Heart left ventricle (tissue), 16 donors: ENCODE measurements around the gene TPRX1. TPM values are rescaled to one million over a fixed set of nuclear protein-coding genes. Genes with fewer than 3 reads are reported as not detected.
"Not testable (repeated sequence)": the region's sequence is repeated elsewhere in the genome, so short reads cannot be mapped to it uniquely, and the experiment has no call there.

ENCODE experiments used
- ATAC-seq, 4 donors: fragments of 200-7000 bp; cut with Tn5 transposase; one replicate each; pipeline ENCODE4 v1.9.1; 2020 to 2022; ENCODE audit warnings: moderate library complexity in 4 of 4, mild to moderate bottlenecking in 3 of 4, moderate number of reproducible peaks in 1 of 4
- DNase-seq, 5 donors: peaks; one replicate each; pipeline ENCODE4 v3.0.0-alpha.2; 2020
- H3K27ac ChIP-seq, 12 donors: fragments of 200-600 bp; sonication (generic) in 4 of 12; one replicate each; pipeline versions ENCODE4 v1.5.0 to v1.8.0; 2016 to 2022; ENCODE audit warnings: mild to moderate bottlenecking in 2 of 12
- H3K27me3 ChIP-seq, 9 donors: fragments of 200-600 bp; sonication (generic) in 2 of 9; one replicate each; pipeline versions ENCODE4 v1.5.1 to v1.8.0; 2016 to 2022; ENCODE audit warnings: mild to moderate bottlenecking in 3 of 9
- H3K36me3 ChIP-seq, 9 donors: fragments of 200-600 bp; sonication (generic) in 2 of 9; one replicate each; pipeline versions ENCODE4 v1.5.0 to v1.8.0; 2018 to 2022; ENCODE audit warnings: mild to moderate bottlenecking in 2 of 9
- H3K4me1 ChIP-seq, 12 donors: fragments of 200-600 bp; sonication (generic) in 4 of 12; one replicate each; pipeline versions ENCODE4 v1.5.0 to v1.8.0; 2016 to 2022; ENCODE audit warnings: mild to moderate bottlenecking in 3 of 12
- H3K4me3 ChIP-seq, 12 donors: fragments of 200-600 bp; sonication (generic) in 4 of 12; one replicate each; pipeline versions ENCODE4 v1.5.0 to v1.8.0; 2017 to 2022; ENCODE audit warnings: mild to moderate bottlenecking in 9 of 12, moderate library complexity in 4 of 12
- H3K9me3 ChIP-seq, 12 donors: fragments of 200-600 bp; sonication (generic) in 4 of 12; one replicate each; pipeline versions ENCODE4 v1.5.0 to v1.8.0; 2016 to 2022; ENCODE audit warnings: mild to moderate bottlenecking in 1 of 12
- CTCF ChIP-seq, 12 donors: fragments of 200-600 bp; sonication (generic) in 4 of 12; IDR thresholded peaks; one replicate each; pipeline versions ENCODE4 v1.5.0 to v1.8.0; 2018 to 2022; ENCODE audit warnings: antibody characterized with exemption in 12 of 12, mild to moderate bottlenecking in 5 of 12
- POLR2A ChIP-seq, 2 donors: fragments of 450-650 bp; IDR thresholded peaks; one replicate each; pipeline ENCODE4 v1.6.1; 2017; ENCODE audit warnings: antibody characterized with exemption in 2 of 2, mild to moderate bottlenecking in 2 of 2, moderate library complexity in 2 of 2
- WGBS, 4 donors: extraction: QIAGEN DNeasy Blood & Tissue Kit in 2 of 4; methylation state at CpG; one replicate each; pipeline versions ENCODE4 v1.1.5 to v1.1.7; 2013 to 2018; 5-methylcytosine and 5-hydroxymethylcytosine counted together
- intact Hi-C, 10 donors: fragments of 100-400 bp; cut with DNase I; formaldehyde crosslinking; loops; one replicate each; pipeline versions ENCODE4 v1.11.1 to v1.14.2; 2022
- long read RNA-seq, 3 donors: library from polyadenylated mRNA; unstranded; transcript quantifications; one replicate each; pipeline ENCODE4 v2.0.0, GENCODE V29; 2020 to 2021
- polyA plus RNA-seq, 2 donors: library from polyadenylated mRNA; stranded (reverse); fragments of 200-250 nt; gene quantifications; one replicate each; pipeline ENCODE4 v1.2.3, GENCODE V29; 2013
- total RNA-seq, 9 donors: library from RNA; depleted of rRNA in 2 of 9; stranded (reverse); fragments of >200 nt in 2 of 9; fragmentation: NEBNext Ultra II Directional in 3 of 9; extraction: Animal tissue kit (Norgen Biotek cat#: 25700) in 3 of 9; gene quantifications; one replicate each; pipeline versions ENCODE4 v1.1.0 to v1.2.4, GENCODE V29; 2016 to 2023
- donor health status: ischemic (EF 13 %, LVEDD 7.1; RV severe dilation, severe dysfunction).
- donor health status: healthy with polysubstance abuse.
- donor health status: DM: no; HTN: yes; CAD: no.
- donor health status: DM: no; HTN: no; CAD: no.
- donor health status: ischemic (EF 25% LVEDD 6.9; RV normal size, moderate dysfunction).
- donor health status: ischemic (EF 25% LVEDD 5.7; RV mildly dilated, moderate dysfunction).
- donor health status: healthy.
- donor health status: DM: yes; HTN: yes; CAD: no.
- donor health status: ischemic (EF 35%, LVEDD 5.7; RV mildly dilated, moderate dysfunction).
- donor health status: nonischemic (EF 11% LVEDD 7.7; RV severe dilation, severe dysfunction).
- donor health status: DM: yes; HTN: yes; CAD: no.
- donor health status: PGD.
- donor health status: ischemic (EF 29% LVEDD 5.4; RV normal size, mild dysfunction).
- donor health status: nonischemic (EF 23%, LVEDD 6.1; RV moderate dilation, normal function).

Gene TPRX1, protein sequence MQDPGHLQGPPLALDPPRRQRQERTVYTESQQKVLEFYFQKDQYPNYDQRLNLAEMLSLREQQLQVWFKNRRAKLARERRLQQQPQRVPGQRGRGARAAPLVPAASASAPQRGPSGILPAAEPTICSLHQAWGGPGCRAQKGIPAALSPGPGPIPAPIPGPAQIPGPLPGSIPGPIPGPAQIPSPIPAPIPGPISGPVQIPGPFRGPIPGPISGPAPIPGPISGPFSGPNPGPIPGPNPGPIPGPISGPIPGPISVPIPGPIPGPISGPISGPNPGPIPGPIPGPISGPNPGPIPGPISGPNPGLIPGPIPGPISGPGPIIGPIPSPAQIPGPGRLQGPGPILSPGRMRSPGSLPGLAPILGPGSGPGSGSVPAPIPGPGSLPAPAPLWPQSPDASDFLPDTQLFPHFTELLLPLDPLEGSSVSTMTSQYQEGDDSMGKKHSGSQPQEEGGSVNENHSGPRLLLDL
- total RNA-seq, result not detected
- polyA plus RNA-seq, result not detected
- long read RNA-seq, donor 1, result 0 reads
- long read RNA-seq, donor 2, result 0 reads
- long read RNA-seq, donor 3, result 0 reads

GRCh38 chr19:47804451-47804850, at the start of gene TPRX1:
TPRX1 (minus strand) TSS chr19:47804551; CDS start chr19:47804539, 12 bp downstream.
- H3K9me3 ChIP-seq, DNase-seq, H3K27ac ChIP-seq, H3K4me3 ChIP-seq, H3K27me3 ChIP-seq, H3K36me3 ChIP-seq, intact Hi-C loops, H3K4me1 ChIP-seq: not testable (repeated sequence)
- WGBS, 4 donors, result 83 to 88% (median 86%) methylated on average over 5 of the region's 5 CpGs
- ATAC-seq, result peak in 1 of 4 donors; percentile 33

GRCh38 chr19:47853003-47853402, 48.7 kb upstream of the TPRX1 start:
- no peaks in the 10 kb centered on the region for H3K9me3 ChIP-seq
- no peak overlapping the region for H3K27ac ChIP-seq
- DNase-seq (no peak), ATAC-seq (no peak)
- 55 to 80% (median 59%) methylated on average over 4 to 5 of the region's 5 CpGs for WGBS, 4 donors
- H3K4me3 ChIP-seq, result no peak overlapping the region
- no peak for TF ChIP-seq POLR2A (IDR thresholded peaks at IDR 0.05)
- no peak for TF ChIP-seq CTCF (IDR thresholded peaks at IDR 0.05)
- peaks cover 0 to 85% (median 30%) of the 10 kb centered on the region in 9 donors for H3K27me3 ChIP-seq
- intact Hi-C loops, result no loop called here
- H3K4me1 ChIP-seq, result no peaks in the 10 kb centered on the region
- no peaks in the 10 kb centered on the region for H3K36me3 ChIP-seq

DNA sequence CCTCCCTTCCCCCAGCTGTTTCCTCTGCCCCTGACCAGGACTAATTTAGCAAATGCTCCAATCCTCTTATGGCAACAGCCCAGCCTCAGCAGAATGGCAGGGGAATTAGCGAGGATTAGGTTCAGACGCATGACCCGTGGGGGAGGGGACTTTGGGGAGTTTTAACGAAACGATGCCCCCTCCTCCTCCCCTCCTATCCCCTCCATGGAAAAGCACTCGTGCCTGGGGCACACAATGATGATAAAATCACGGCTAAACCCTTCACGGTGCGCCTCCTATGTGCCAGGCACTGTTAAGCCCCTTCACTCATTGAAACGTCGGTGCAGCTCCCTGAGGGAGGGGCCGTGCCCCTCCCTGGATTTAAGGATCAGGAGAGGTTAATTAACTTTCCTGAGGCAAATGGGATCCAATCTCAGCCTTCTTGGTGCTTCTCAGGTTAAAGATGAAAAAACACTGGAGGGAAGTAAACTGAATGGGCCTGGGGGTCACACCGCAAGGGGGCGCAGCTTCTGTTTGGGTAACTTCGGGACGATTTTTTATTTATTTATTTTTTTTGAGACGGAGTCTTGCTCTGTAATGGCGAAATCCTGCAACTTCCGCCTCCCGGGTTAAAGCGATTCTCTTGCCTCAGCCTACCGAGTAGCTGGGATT, 44.6 kb upstream of the TPRX1 start:
- intact Hi-C loops, result no loop called here
- no peak for TF ChIP-seq POLR2A (IDR thresholded peaks at IDR 0.05)
- peak in 9 of 12 donors; percentile 8 to 37 (median 29) for TF ChIP-seq CTCF (IDR thresholded peaks at IDR 0.05)
- WGBS, 4 donors, result 2 to 6% (median 3%) methylated on average over 22 of the region's 22 CpGs

GRCh38 chr19:47848425-47848822, 44.1 kb upstream of the TPRX1 start:
- Histone ChIP-seq H3K27ac (no peak overlapping the region), H3K4me3 (no peak overlapping the region), H3K36me3 (no peaks in the 10 kb centered on the region), H3K4me1 (no peaks in the 10 kb centered on the region), H3K9me3 (no peaks in the 10 kb centered on the region), H3K27me3 (peaks cover 0 to 66% (median 30%) of the 10 kb centered on the region in 9 donors)
- ATAC-seq (no peak), DNase-seq (no peak)
- TF ChIP-seq POLR2A (IDR thresholded peaks at IDR 0.05), result no peak
- TF ChIP-seq CTCF (IDR thresholded peaks at IDR 0.05), result no peak
- 50 to 58% (median 55%) methylated on average over 10 of the region's 10 CpGs for WGBS, 4 donors
- intact Hi-C loops, result no loop called here

More for the DNA sequence above, 44.6 kb upstream of the TPRX1 start:
- H3K36me3 ChIP-seq, result no peaks in the 10 kb centered on the region
- ATAC-seq (no peak), DNase-seq (no peak)
- H3K4me3 ChIP-seq, result no peak overlapping the region
- H3K4me1 ChIP-seq, result no peaks in the 10 kb centered on the region
- peaks cover 0 to 71% (median 30%) of the 10 kb centered on the region in 9 donors for H3K27me3 ChIP-seq
- no peaks in the 10 kb centered on the region for H3K9me3 ChIP-seq
- no peak overlapping the region for H3K27ac ChIP-seq
